Psoas muscle (tissue), 8 donors: ENCODE measurements around the gene UGT1A7. TPM values are rescaled to one million over a fixed set of nuclear protein-coding genes. Genes with fewer than 3 reads are reported as not detected.

Experiments used
- ATAC-seq, 4 donors: fragments of 200-7000 bp; cut with Tn5 transposase; one replicate each; pipeline ENCODE4 v1.9.1; 2020; ENCODE audit warnings: moderate library complexity in 3 of 4, mild to moderate bottlenecking in 2 of 4
- DNase-seq, 2 donors: peaks; one replicate each; pipeline ENCODE4 v3.0.0-alpha.2; 2020
- H3K27ac ChIP-seq: fragments of 200-600 bp; one replicate; pipeline ENCODE4 v1.8.0; 2022
- H3K27me3 ChIP-seq, 3 donors: fragments of 200-600 bp in 1 of 3; one replicate each; pipeline versions ENCODE4 v1.6.1 to v1.8.0; 2013 to 2022; ENCODE audit warnings: low read length in 2 of 3, mild to moderate bottlenecking in 2 of 3, moderate library complexity in 1 of 3; ENCODE audit not compliant: insufficient read depth in 3 of 3
- H3K36me3 ChIP-seq, 2 donors: fragments of 200-600 bp in 1 of 2; one replicate each; pipeline versions ENCODE4 v1.6.1 to v1.8.0; 2013 to 2022; ENCODE audit warnings: low read depth in 1 of 2, mild to moderate bottlenecking in 1 of 2, moderate library complexity in 1 of 2; ENCODE audit not compliant: insufficient read depth in 1 of 2
- H3K4me1 ChIP-seq: fragments of 200-600 bp; one replicate; pipeline ENCODE4 v1.8.0; 2022
- H3K4me3 ChIP-seq: fragments of 200-600 bp; one replicate; pipeline ENCODE4 v1.8.0; 2022; ENCODE audit warnings: mild to moderate bottlenecking
- H3K9me3 ChIP-seq: fragments of 200-600 bp; one replicate; pipeline ENCODE4 v1.8.0; 2022
- WGBS, 3 donors: extraction: QIAGEN DNeasy Blood & Tissue Kit; methylation state at CpG; one replicate each; pipeline versions ENCODE4 v1.1.6 to v1.1.7; 2013; 5-methylcytosine and 5-hydroxymethylcytosine counted together
- intact Hi-C, 2 donors: fragments of 100-400 bp; cut with DNase I; formaldehyde crosslinking; loops; one replicate each; pipeline versions ENCODE4 v1.11.0 to v1.14.2; 2022
- polyA plus RNA-seq, 3 donors: library from polyadenylated mRNA; stranded (reverse); fragments of 200-250 nt; gene quantifications; one replicate each; pipeline ENCODE4 v1.2.3, GENCODE V29; 2013
- total RNA-seq, 4 donors: library from RNA; stranded (reverse); fragmentation: NEBNext Ultra II Directional in 2 of 4; extraction: Animal tissue kit (Norgen Biotek cat#: 25700) in 2 of 4; gene quantifications; one replicate each; pipeline versions ENCODE4 v1.2.1 to v1.2.4, GENCODE V29; 2021 to 2023
- TF ChIP-seq, protein P1 (sequence below): fragments of 200-600 bp; IDR thresholded peaks from one replicate; pipeline ENCODE4 v1.8.0; 2022; ENCODE audit warnings: antibody characterized with exemption
- donor health status: healthy with polysubstance abuse.
- donor health status: DM: no; HTN: no; CAD: no; lungs with moderate emphysema.
- donor health status: Bipolar disorder and iron deficiency.
- donor health status: healthy.
- donor health status: DM: yes; HTN: yes; CAD: no.
- donor health status: DM: no; HTN: no; CAD: no.
- donor health status: DM: no; HTN: no; CAD: no.
- donor health status: DM: yes; HTN: yes; CAD: no.

UGT1A7 gene
- total and polyA plus RNA-seq, 7 donors = not detected

- Histone ChIP-seq H3K4me3 (no peak overlapping the region), H3K27me3 (peaks cover 0 to 4% (median 0%) of the 10 kb centered on the region in 3 donors), H3K9me3 (no peaks in the 10 kb centered on the region), H3K27ac (no peak overlapping the region), H3K4me1 (no peaks in the 10 kb centered on the region), H3K36me3 (no peaks in the 10 kb centered on the region)
- WGBS, 3 donors = 87 to 91% (median 90%) methylated on average over 8 of the region's 8 CpGs
- no peak for ATAC-seq
- TF ChIP-seq, protein P1, sequence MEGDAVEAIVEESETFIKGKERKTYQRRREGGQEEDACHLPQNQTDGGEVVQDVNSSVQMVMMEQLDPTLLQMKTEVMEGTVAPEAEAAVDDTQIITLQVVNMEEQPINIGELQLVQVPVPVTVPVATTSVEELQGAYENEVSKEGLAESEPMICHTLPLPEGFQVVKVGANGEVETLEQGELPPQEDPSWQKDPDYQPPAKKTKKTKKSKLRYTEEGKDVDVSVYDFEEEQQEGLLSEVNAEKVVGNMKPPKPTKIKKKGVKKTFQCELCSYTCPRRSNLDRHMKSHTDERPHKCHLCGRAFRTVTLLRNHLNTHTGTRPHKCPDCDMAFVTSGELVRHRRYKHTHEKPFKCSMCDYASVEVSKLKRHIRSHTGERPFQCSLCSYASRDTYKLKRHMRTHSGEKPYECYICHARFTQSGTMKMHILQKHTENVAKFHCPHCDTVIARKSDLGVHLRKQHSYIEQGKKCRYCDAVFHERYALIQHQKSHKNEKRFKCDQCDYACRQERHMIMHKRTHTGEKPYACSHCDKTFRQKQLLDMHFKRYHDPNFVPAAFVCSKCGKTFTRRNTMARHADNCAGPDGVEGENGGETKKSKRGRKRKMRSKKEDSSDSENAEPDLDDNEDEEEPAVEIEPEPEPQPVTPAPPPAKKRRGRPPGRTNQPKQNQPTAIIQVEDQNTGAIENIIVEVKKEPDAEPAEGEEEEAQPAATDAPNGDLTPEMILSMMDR = no peak
- no peak for DNase-seq
- intact Hi-C loops = no loop called here
Measured at GRCh38 chr2:233821709-233822100, 140.0 kb downstream of the UGT1A7 start.

GRCh38 chr2:233822101-233822771, 140.5 kb downstream of the UGT1A7 start:
- intact Hi-C loops = no loop called here
- H3K36me3 ChIP-seq = no peaks in the 10 kb centered on the region
- no peak overlapping the region for H3K4me3 ChIP-seq
- H3K27ac ChIP-seq = no peak overlapping the region
- ATAC-seq (no peak), DNase-seq (no peak)
- peaks cover 0 to 3% (median 0%) of the 10 kb centered on the region in 3 donors for H3K27me3 ChIP-seq
- TF ChIP-seq, protein P1 = no peak
- H3K9me3 ChIP-seq = no peaks in the 10 kb centered on the region
- 81 to 85% (median 84%) methylated on average over 19 to 21 of the region's 21 CpGs for WGBS, 3 donors
- no peaks in the 10 kb centered on the region for H3K4me1 ChIP-seq

Other genes with a start within 250 kb of the UGT1A7 start
- gene USP40, start 115.1 kb upstream of the UGT1A7 start, total RNA-seq = 10 to 100 TPM; 13.3 to 23.3 (median 21.9) TPM
- 10 to 100 TPM in 1 of 3 donors, 1 to 10 TPM in 2; 9.1 to 19.4 (median 9.3) TPM for gene USP40, start 115.1 kb upstream of the UGT1A7 start, polyA plus RNA-seq
- not detected for gene UGT1A8, start 64.3 kb upstream of the UGT1A7 start, total RNA-seq
- not detected for gene UGT1A8, start 64.3 kb upstream of the UGT1A7 start, polyA plus RNA-seq
- not detected for gene UGT1A10, start 45.5 kb upstream of the UGT1A7 start, total RNA-seq
- under 1 TPM in 1 of 3 donors, not detected in 2; 0.03 TPM for gene UGT1A10, start 45.5 kb upstream of the UGT1A7 start, polyA plus RNA-seq
- gene UGT1A9, start 10.0 kb upstream of the UGT1A7 start, total RNA-seq = not detected
- not detected for gene UGT1A9, start 10.0 kb upstream of the UGT1A7 start, polyA plus RNA-seq
- not detected for gene UGT1A6, start 11.0 kb downstream of the UGT1A7 start, total RNA-seq
- not detected for gene UGT1A6, start 11.0 kb downstream of the UGT1A7 start, polyA plus RNA-seq
- not detected for gene UGT1A5, start 31.0 kb downstream of the UGT1A7 start, total RNA-seq
- gene UGT1A5, start 31.0 kb downstream of the UGT1A7 start, polyA plus RNA-seq = not detected
- gene UGT1A4, start 36.8 kb downstream of the UGT1A7 start, total RNA-seq = not detected
- not detected for gene UGT1A4, start 36.8 kb downstream of the UGT1A7 start, polyA plus RNA-seq
- gene UGT1A3, start 47.1 kb downstream of the UGT1A7 start, total RNA-seq = not detected
- not detected for gene UGT1A3, start 47.1 kb downstream of the UGT1A7 start, polyA plus RNA-seq
- gene UGT1A1, start 78.4 kb downstream of the UGT1A7 start, total RNA-seq = not detected
- gene UGT1A1, start 78.4 kb downstream of the UGT1A7 start, polyA plus RNA-seq = under 1 TPM in 1 of 3 donors, not detected in 2; 0.06 TPM
- not detected for gene MROH2A, start 96.4 kb downstream of the UGT1A7 start, total RNA-seq
- gene MROH2A, start 96.4 kb downstream of the UGT1A7 start, polyA plus RNA-seq = not detected
- not detected for gene HJURP, start 172.6 kb downstream of the UGT1A7 start, total RNA-seq
- under 1 TPM; 0.08 to 0.25 (median 0.10) TPM for gene HJURP, start 172.6 kb downstream of the UGT1A7 start, polyA plus RNA-seq
- gene TRPM8, start 235.5 kb downstream of the UGT1A7 start, total RNA-seq = not detected
- gene TRPM8, start 235.5 kb downstream of the UGT1A7 start, polyA plus RNA-seq = not detected